GM19238 (cell line): ENCODE measurements around the gene AHNAK2.

Experiments
- DNase-seq: peaks from one replicate; pipeline ENCODE4 v3.0.0; 2011; ENCODE audit warnings: low spot score; ENCODE audit not compliant: insufficient read length

The AHNAK2 gene

DNA sequence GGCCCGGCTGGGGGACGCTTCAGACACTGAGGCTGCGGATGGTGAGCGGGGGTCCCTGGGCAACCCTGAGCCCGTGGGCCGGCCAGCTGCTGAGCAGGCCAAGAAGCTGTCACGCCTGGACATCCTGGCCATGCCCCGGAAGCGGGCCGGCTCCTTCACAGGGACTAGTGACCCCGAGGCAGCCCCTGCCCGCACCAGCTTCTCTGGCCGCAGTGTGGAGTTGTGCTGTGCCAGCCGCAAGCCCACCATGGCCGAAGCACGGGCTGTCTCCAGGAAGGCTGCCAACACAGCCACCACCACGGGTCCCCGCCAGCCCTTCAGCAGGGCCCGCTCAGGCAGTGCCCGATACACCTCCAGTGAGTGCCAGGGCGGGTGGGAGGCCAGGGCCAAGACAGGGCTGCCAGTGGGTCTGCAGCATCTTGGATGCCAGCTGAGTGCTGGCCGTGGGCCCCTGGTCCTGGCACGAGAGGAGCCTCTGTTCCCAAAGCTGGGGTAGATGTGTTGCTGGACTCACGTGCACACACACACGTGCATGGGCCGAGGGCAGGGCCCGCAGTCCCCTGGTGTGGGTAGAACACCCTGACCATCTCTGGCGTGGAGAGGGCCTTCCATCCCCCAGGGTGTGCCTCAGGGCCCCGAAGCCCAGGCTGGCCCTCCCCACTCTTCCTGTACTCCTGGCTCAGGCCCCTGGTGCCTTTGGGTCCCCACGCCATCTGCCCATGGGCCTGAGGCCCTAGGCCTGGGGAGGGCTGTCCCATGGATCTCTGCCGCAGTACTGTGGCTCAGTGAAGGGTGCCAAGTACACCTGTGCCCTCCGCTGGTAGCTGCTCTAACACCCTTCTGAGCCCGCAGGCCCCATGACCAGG, 90.3 kb downstream of the AHNAK2 start:
- DNase-seq, result no peak
